ENCODE data around the gene DGUOK.

Gene DGUOK

GRCh38 chr2:73892631-73893329 is 33.9 kb upstream of the DGUOK start, which contains the start of gene ACTG2:
TSS of gene ACTG2 (plus strand) at chr2:73893008. CDS start at chr2:73901312, 8,304 bp downstream.
- Histone ChIP-seq H3K36me3 (ENCODE audit: control insufficient read depth in 1 of 2, insufficient read depth in 2 of 2, low read length in 2 of 2) (peaks cover 3 to 17% of the 10 kb centered on the region in 2 donors), H3K4me1 (ENCODE audit: control insufficient read depth in 1 of 2, insufficient read depth in 2 of 2, low read length in 2 of 2) (peaks cover 4 to 11% of the 10 kb centered on the region in 2 donors), H3K4me3 (ENCODE audit: low read depth in 1 of 2, low read length in 2 of 2) (peak within 1 kb of the TSS; percentile 63 to 87), H3K27me3 (ENCODE audit: low read depth, low read length) (no peaks in the 10 kb centered on the region), H3K9me3 (ENCODE audit: control insufficient read depth in 1 of 2, low read length in 2 of 2) (no peaks in the 10 kb centered on the region), H3K27ac (ENCODE audit: low read length) (peak within 1 kb of the TSS; percentile 97)

GRCh38 chr2:73893764-73894474 is 32.8 kb upstream of the DGUOK start:
- Histone ChIP-seq H3K4me1 (ENCODE audit: control insufficient read depth in 1 of 2, insufficient read depth in 2 of 2, low read length in 2 of 2) (peaks cover 4 to 11% of the 10 kb centered on the region in 2 donors), H3K27me3 (ENCODE audit: low read depth, low read length) (no peaks in the 10 kb centered on the region), H3K4me3 (ENCODE audit: low read depth in 1 of 2, low read length in 2 of 2) (peak overlapping the region; percentile 63 to 87), H3K36me3 (ENCODE audit: control insufficient read depth in 1 of 2, insufficient read depth in 2 of 2, low read length in 2 of 2) (peaks cover 3 to 17% of the 10 kb centered on the region in 2 donors), H3K27ac (ENCODE audit: low read length) (peak overlapping the region; percentile 97), H3K9me3 (ENCODE audit: control insufficient read depth in 1 of 2, low read length in 2 of 2) (no peaks in the 10 kb centered on the region)

GRCh38 chr2:73894475-73894850 is 32.2 kb upstream of the DGUOK start:
- no peaks in the 10 kb centered on the region for H3K27me3 ChIP-seq (ENCODE audit: low read depth, low read length)
- peak overlapping the region; percentile 63 to 87 for H3K4me3 ChIP-seq (ENCODE audit: low read depth in 1 of 2, low read length in 2 of 2)
- H3K4me1 ChIP-seq (ENCODE audit: control insufficient read depth in 1 of 2, insufficient read depth in 2 of 2, low read length in 2 of 2) = peaks cover 4 to 11% of the 10 kb centered on the region in 2 donors
- H3K36me3 ChIP-seq (ENCODE audit: control insufficient read depth in 1 of 2, insufficient read depth in 2 of 2, low read length in 2 of 2) = peaks cover 3 to 17% of the 10 kb centered on the region in 2 donors
- H3K9me3 ChIP-seq (ENCODE audit: control insufficient read depth in 1 of 2, low read length in 2 of 2) = no peaks in the 10 kb centered on the region
- peak overlapping the region; percentile 97 for H3K27ac ChIP-seq (ENCODE audit: low read length)

GRCh38 chr2:73894877-73895276 is 31.8 kb upstream of the DGUOK start:
- Histone ChIP-seq H3K27ac (ENCODE audit: low read length) (peak overlapping the region; percentile 97), H3K36me3 (ENCODE audit: control insufficient read depth in 1 of 2, insufficient read depth in 2 of 2, low read length in 2 of 2) (peaks cover 3 to 18% of the 10 kb centered on the region in 2 donors), H3K4me3 (ENCODE audit: low read depth in 1 of 2, low read length in 2 of 2) (peak overlapping the region; percentile 63 to 87), H3K9me3 (ENCODE audit: control insufficient read depth in 1 of 2, low read length in 2 of 2) (no peaks in the 10 kb centered on the region), H3K4me1 (ENCODE audit: control insufficient read depth in 1 of 2, insufficient read depth in 2 of 2, low read length in 2 of 2) (peaks cover 4 to 11% of the 10 kb centered on the region in 2 donors), H3K27me3 (ENCODE audit: low read depth, low read length) (no peaks in the 10 kb centered on the region)

- Histone ChIP-seq H3K9me3 (ENCODE audit: control insufficient read depth in 1 of 2, low read length in 2 of 2) (no peaks in the 10 kb centered on the region), H3K27ac (ENCODE audit: low read length) (peak overlapping the region; percentile 97), H3K4me1 (ENCODE audit: control insufficient read depth in 1 of 2, insufficient read depth in 2 of 2, low read length in 2 of 2) (peaks cover 4 to 11% of the 10 kb centered on the region in 2 donors), H3K4me3 (ENCODE audit: low read depth in 1 of 2, low read length in 2 of 2) (peak overlapping the region; percentile 63 to 87), H3K27me3 (ENCODE audit: low read depth, low read length) (no peaks in the 10 kb centered on the region), H3K36me3 (ENCODE audit: control insufficient read depth in 1 of 2, insufficient read depth in 2 of 2, low read length in 2 of 2) (peaks cover 3 to 23% of the 10 kb centered on the region in 2 donors)
These were observed 31.2 kb upstream of the DGUOK start for GRCh38 chr2:73895473-73895872.

- H3K9me3 ChIP-seq (ENCODE audit: control insufficient read depth in 1 of 2, low read length in 2 of 2) = no peaks in the 10 kb centered on the region
- peak overlapping the region; percentile 63 to 87 for H3K4me3 ChIP-seq (ENCODE audit: low read depth in 1 of 2, low read length in 2 of 2)
- no peaks in the 10 kb centered on the region for H3K27me3 ChIP-seq (ENCODE audit: low read depth, low read length)
- peaks cover 3 to 23% of the 10 kb centered on the region in 2 donors for H3K36me3 ChIP-seq (ENCODE audit: control insufficient read depth in 1 of 2, insufficient read depth in 2 of 2, low read length in 2 of 2)
- H3K27ac ChIP-seq (ENCODE audit: low read length) = peak overlapping the region; percentile 97
- peaks cover 4 to 16% of the 10 kb centered on the region in 2 donors for H3K4me1 ChIP-seq (ENCODE audit: control insufficient read depth in 1 of 2, insufficient read depth in 2 of 2, low read length in 2 of 2)
These were observed 30.1 kb upstream of the DGUOK start for GRCh38 chr2:73896362-73897239.

GRCh38 chr2:73897240-73897583 is 29.5 kb upstream of the DGUOK start:
- peaks cover 4 to 16% of the 10 kb centered on the region in 2 donors for H3K4me1 ChIP-seq (ENCODE audit: control insufficient read depth in 1 of 2, insufficient read depth in 2 of 2, low read length in 2 of 2)
- peak overlapping the region; percentile 63 to 87 for H3K4me3 ChIP-seq (ENCODE audit: low read depth in 1 of 2, low read length in 2 of 2)
- H3K27me3 ChIP-seq (ENCODE audit: low read depth, low read length) = no peaks in the 10 kb centered on the region
- peak overlapping the region; percentile 97 for H3K27ac ChIP-seq (ENCODE audit: low read length)
- H3K36me3 ChIP-seq (ENCODE audit: control insufficient read depth in 1 of 2, insufficient read depth in 2 of 2, low read length in 2 of 2) = peaks cover 3 to 23% of the 10 kb centered on the region in 2 donors
- H3K9me3 ChIP-seq (ENCODE audit: control insufficient read depth in 1 of 2, low read length in 2 of 2) = no peaks in the 10 kb centered on the region

- H3K9me3 ChIP-seq (ENCODE audit: control insufficient read depth in 1 of 2, low read length in 2 of 2) = no peaks in the 10 kb centered on the region
- peak overlapping the region; percentile 97 for H3K27ac ChIP-seq (ENCODE audit: low read length)
- peaks cover 4 to 16% of the 10 kb centered on the region in 2 donors for H3K4me1 ChIP-seq (ENCODE audit: control insufficient read depth in 1 of 2, insufficient read depth in 2 of 2, low read length in 2 of 2)
- peaks cover 3 to 23% of the 10 kb centered on the region in 2 donors for H3K36me3 ChIP-seq (ENCODE audit: control insufficient read depth in 1 of 2, insufficient read depth in 2 of 2, low read length in 2 of 2)
- no peaks in the 10 kb centered on the region for H3K27me3 ChIP-seq (ENCODE audit: low read depth, low read length)
- peak overlapping the region; percentile 63 to 87 for H3K4me3 ChIP-seq (ENCODE audit: low read depth in 1 of 2, low read length in 2 of 2)
These were observed 28.7 kb upstream of the DGUOK start for GRCh38 chr2:73897934-73898333.

GRCh38 chr2:73899801-73900336 is 26.8 kb upstream of the DGUOK start:
- Histone ChIP-seq H3K27ac (ENCODE audit: low read length) (peak overlapping the region; percentile 43), H3K4me3 (ENCODE audit: low read depth in 1 of 2, low read length in 2 of 2) (peak overlapping the region; percentile 23 to 87), H3K9me3 (ENCODE audit: control insufficient read depth in 1 of 2, low read length in 2 of 2) (no peaks in the 10 kb centered on the region), H3K4me1 (ENCODE audit: control insufficient read depth in 1 of 2, insufficient read depth in 2 of 2, low read length in 2 of 2) (peaks cover 4 to 16% of the 10 kb centered on the region in 2 donors), H3K36me3 (ENCODE audit: control insufficient read depth in 1 of 2, insufficient read depth in 2 of 2, low read length in 2 of 2) (peaks cover 0 to 23% of the 10 kb centered on the region in 2 donors), H3K27me3 (ENCODE audit: low read depth, low read length) (no peaks in the 10 kb centered on the region)

GRCh38 chr2:73901143-73901542 is 25.5 kb upstream of the DGUOK start:
- Histone ChIP-seq H3K36me3 (ENCODE audit: control insufficient read depth in 1 of 2, insufficient read depth in 2 of 2, low read length in 2 of 2) (peaks cover 0 to 20% of the 10 kb centered on the region in 2 donors), H3K9me3 (ENCODE audit: control insufficient read depth in 1 of 2, low read length in 2 of 2) (no peaks in the 10 kb centered on the region), H3K27me3 (ENCODE audit: low read depth, low read length) (no peaks in the 10 kb centered on the region), H3K27ac (ENCODE audit: low read length) (no peak overlapping the region), H3K4me1 (ENCODE audit: control insufficient read depth in 1 of 2, insufficient read depth in 2 of 2, low read length in 2 of 2) (peaks cover 4 to 16% of the 10 kb centered on the region in 2 donors), H3K4me3 (ENCODE audit: low read depth in 1 of 2, low read length in 2 of 2) (peak overlapping the region in 1 of 2 donors; percentile 5)
